Left ventricle myocardium inferior (tissue), 1 donor: ENCODE data around the gene C19orf67. TPM values are rescaled to one million over a fixed set of nuclear protein-coding genes. Genes with fewer than 3 reads are reported as not detected.
A peak's percentile ranks its signal among the peaks of the same experiment; 100 is the strongest.

Source experiments
- DNase-seq: peaks from one replicate; pipeline ENCODE4 v3.0.0-alpha.2; 2020
- H3K27ac ChIP-seq: fragments of 200-600 bp; replicated peaks from 2 replicates; pipeline ENCODE4 v1.8.0; 2021
- H3K27me3 ChIP-seq: fragments of 200-600 bp; 2 replicates; pipeline ENCODE4 v1.8.0; 2021; ENCODE audit warnings: low read depth
- H3K36me3 ChIP-seq: fragments of 200-600 bp; 2 replicates; pipeline ENCODE4 v1.8.0; 2021
- H3K4me1 ChIP-seq: fragments of 200-600 bp; 2 replicates; pipeline ENCODE4 v1.8.0; 2021
- H3K4me3 ChIP-seq: fragments of 200-600 bp; 2 replicates; pipeline ENCODE4 v1.8.0; 2021; ENCODE audit warnings: mild to moderate bottlenecking, moderate library complexity
- H3K9me3 ChIP-seq: fragments of 200-600 bp; replicated peaks from 2 replicates; pipeline ENCODE4 v1.8.0; 2021
- intact Hi-C: fragments of 100-400 bp; cut with micrococcal nuclease; formaldehyde crosslinking; loops from one replicate; pipeline ENCODE4 v1.11.0; 2022
- total RNA-seq: library from RNA; stranded (reverse); fragmentation: NEBNext Ultra II Directional; extraction: Animal tissue kit (Norgen Biotek cat#: 25700); gene quantifications from one replicate; pipeline ENCODE4 v1.2.1, GENCODE V29; 2021
- TF ChIP-seq, protein P1 (sequence below): fragments of 200-600 bp; IDR thresholded peaks from 2 replicates; pipeline ENCODE4 v1.8.0; 2021; ENCODE audit warnings: antibody characterized with exemption, mild to moderate bottlenecking, borderline replicate concordance
- donor health status: DM: no; HTN: yes; CAD: no; lungs with severe emphysema.

C19orf67 gene
- total RNA-seq, 1 donor from 2014 or later = not detected

DNA sequence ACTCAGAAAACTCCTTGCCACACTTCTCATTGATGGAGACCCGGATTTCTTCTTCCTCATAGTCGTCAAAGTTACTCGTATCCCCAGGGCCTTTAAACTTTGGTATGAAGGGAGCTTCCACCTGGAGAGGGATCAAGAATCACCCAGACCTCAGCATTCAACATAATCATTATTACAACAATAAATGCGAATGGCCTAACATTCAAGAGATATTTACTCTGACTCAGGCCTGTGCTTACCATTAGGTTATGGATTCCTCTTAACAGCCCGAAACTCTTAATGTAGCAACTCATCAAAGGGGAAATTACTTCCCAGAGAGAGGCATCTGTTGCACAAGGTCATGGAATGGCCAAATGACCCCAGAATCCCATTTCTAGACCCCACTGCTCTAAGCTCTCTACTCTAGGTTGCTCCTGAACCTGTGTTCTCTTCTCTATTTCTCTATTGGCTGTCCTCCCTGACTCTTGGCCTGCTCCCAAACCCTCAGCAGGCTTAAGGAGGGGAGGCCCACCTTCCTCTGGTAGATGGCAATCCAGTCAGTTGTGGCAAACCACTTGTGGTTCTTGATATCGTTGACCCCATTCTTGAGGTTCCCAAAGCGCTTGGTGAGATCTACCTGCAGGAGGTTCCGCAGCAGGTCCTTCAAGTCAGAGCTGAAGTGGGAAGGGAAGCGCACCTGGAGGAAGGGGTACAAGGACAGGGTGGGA, 7.7 kb upstream of the C19orf67 start:
- intact Hi-C loops = no loop called here
- TF ChIP-seq, protein P1, sequence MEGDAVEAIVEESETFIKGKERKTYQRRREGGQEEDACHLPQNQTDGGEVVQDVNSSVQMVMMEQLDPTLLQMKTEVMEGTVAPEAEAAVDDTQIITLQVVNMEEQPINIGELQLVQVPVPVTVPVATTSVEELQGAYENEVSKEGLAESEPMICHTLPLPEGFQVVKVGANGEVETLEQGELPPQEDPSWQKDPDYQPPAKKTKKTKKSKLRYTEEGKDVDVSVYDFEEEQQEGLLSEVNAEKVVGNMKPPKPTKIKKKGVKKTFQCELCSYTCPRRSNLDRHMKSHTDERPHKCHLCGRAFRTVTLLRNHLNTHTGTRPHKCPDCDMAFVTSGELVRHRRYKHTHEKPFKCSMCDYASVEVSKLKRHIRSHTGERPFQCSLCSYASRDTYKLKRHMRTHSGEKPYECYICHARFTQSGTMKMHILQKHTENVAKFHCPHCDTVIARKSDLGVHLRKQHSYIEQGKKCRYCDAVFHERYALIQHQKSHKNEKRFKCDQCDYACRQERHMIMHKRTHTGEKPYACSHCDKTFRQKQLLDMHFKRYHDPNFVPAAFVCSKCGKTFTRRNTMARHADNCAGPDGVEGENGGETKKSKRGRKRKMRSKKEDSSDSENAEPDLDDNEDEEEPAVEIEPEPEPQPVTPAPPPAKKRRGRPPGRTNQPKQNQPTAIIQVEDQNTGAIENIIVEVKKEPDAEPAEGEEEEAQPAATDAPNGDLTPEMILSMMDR = no peak
- H3K27ac ChIP-seq = no peak overlapping the region
- H3K9me3 ChIP-seq = peaks cover 12% of the 10 kb centered on the region
- H3K27me3 ChIP-seq = no peaks in the 10 kb centered on the region
- H3K36me3 ChIP-seq = peaks cover 43% of the 10 kb centered on the region
- no peak overlapping the region for H3K4me3 ChIP-seq
- no peak for DNase-seq
- H3K4me1 ChIP-seq = peaks cover 24% of the 10 kb centered on the region

DNA sequence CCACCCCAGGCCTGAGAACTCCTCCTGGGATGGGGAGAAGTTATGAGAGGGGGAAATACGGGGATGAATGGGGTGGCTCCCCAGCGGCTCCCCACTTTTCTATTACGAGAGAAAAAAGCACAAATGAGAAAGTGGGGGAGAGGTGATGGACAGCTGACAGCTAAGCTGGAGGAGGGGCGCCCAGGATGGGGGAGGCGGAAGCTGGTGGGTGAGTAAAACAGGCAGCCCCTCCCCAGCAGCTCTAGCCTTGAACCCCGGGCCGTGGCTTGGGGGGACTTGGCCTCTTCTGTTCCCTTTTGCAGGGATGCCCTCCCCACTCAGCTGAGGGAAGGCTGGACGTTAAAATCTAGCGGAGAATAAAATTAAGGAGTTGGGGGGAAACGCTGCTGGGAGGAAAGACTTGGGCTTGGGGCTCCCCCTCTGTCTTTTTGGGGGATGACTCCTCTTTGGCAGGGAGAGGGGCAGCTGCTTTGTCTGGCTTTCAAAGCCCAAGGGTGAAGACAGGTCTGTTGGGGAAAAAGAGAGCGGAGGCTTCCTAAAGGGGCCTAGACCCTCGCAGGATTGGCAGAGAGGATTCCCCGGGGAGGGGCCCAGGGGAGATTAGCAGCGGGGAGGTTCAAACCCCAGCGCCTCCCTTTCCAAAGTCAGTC, 6.4 kb upstream of the C19orf67 start:
- Histone ChIP-seq H3K4me1 (peaks cover 24% of the 10 kb centered on the region), H3K9me3 (peaks cover 12% of the 10 kb centered on the region), H3K4me3 (peak overlapping the region; percentile 95), H3K27ac (peak overlapping the region; percentile 98), H3K36me3 (peaks cover 39% of the 10 kb centered on the region), H3K27me3 (no peaks in the 10 kb centered on the region)
- intact Hi-C loops = no loop called here
- no peak for DNase-seq
- TF ChIP-seq, protein P1 = no peak

DNA sequence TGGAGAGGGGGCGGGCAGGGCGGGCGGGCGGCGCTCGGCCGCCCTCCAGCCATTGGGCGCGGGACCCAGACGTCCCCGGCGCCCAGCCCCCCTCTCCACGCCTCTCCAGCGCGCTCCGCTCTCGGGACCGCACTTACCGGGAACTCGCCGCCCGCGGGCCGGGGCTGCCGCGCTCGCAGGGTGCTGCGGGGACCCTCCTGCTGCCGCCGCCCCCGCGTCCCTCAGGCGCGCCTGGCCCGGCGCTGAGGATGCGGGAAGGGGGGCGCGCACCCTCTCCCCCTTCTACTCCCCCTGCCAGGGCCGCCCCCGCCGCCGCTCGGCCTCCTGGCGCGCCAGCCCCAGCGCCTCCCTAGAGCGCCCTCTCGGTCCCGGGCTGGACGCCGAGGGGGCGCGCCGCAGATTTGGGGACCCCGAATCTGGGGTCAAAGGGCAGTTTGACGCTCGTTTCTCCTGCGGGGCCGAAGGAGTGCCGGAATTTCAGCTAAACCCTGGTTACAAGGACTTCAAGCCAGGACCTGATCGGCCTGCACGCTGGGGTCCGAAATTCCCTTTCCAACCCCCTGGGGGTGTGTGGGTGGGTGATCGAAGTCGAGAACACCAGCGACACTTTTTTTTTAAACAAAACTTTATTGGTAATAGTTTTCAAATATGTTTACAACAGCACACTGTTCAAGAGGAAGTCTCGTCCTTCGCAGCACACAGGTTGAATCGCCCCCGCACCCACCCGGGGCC, 5.7 kb upstream of the C19orf67 start:
- H3K4me1 ChIP-seq = peaks cover 24% of the 10 kb centered on the region
- no peaks in the 10 kb centered on the region for H3K27me3 ChIP-seq
- TF ChIP-seq, protein P1 = peak; percentile 37
- H3K4me3 ChIP-seq = peak overlapping the region; percentile 95
- intact Hi-C loops = no loop called here
- H3K9me3 ChIP-seq = peaks cover 12% of the 10 kb centered on the region
- DNase-seq = no peak
- H3K36me3 ChIP-seq = peaks cover 32% of the 10 kb centered on the region
- H3K27ac ChIP-seq = peak overlapping the region; percentile 98

DNA sequence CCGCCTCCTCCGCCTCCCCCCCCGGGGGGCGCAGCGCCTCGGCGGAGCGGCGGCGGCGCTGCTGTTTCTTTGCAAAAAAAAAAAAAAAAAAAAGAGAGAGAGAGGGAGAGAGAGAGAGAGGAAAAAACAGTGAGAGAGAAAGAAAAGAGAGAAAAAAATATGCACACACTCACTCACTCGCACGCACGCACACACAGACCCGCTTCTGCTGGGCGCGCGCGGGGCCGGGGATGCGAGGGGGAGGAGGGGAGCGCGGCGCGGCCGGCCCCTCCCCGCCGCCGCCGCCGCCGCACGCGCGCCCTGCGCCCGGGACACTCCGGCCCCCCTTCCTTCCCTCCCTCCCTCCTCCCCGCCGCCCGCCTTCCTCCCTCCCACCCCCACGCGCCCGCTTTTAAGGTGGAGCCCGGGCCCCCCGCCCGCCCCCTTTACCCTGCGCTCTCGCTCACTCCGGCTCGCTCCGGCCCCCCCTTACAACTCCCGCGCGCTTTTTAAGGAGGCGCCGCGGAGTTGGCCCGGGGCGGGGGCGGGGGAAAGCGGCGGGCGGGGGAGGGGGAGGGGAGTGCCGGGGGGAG, 5.0 kb upstream of the C19orf67 start, which contains the start of gene SAMD1:
TSS of gene SAMD1 (minus strand) at position 243 of the 572 bp plus-strand sequence.
- Histone ChIP-seq H3K36me3 (peaks cover 28% of the 10 kb centered on the region), H3K27ac (peak within 1 kb of the TSS; percentile 98), H3K27me3 (no peaks in the 10 kb centered on the region), H3K4me3 (peak within 1 kb of the TSS; percentile 95), H3K4me1 (peaks cover 24% of the 10 kb centered on the region), H3K9me3 (peaks cover 12% of the 10 kb centered on the region)
- TF ChIP-seq, protein P1 = no peak
- peak; percentile 95 for DNase-seq
- intact Hi-C loops = no loop called here
